SIG-M5 treated with dmso at 0.1 percent for 504 hours (cell line): ENCODE results near the gene SLC12A8.
A peak's percentile ranks its signal among the peaks of the same experiment; 100 is the strongest.

Experiments
- DNase-seq: peaks from one replicate; lab custom pipeline; 2025; ENCODE audit not compliant: unreplicated experiment; lab: John Stamatoyannopoulos, UW

The SLC12A8 gene

DNA sequence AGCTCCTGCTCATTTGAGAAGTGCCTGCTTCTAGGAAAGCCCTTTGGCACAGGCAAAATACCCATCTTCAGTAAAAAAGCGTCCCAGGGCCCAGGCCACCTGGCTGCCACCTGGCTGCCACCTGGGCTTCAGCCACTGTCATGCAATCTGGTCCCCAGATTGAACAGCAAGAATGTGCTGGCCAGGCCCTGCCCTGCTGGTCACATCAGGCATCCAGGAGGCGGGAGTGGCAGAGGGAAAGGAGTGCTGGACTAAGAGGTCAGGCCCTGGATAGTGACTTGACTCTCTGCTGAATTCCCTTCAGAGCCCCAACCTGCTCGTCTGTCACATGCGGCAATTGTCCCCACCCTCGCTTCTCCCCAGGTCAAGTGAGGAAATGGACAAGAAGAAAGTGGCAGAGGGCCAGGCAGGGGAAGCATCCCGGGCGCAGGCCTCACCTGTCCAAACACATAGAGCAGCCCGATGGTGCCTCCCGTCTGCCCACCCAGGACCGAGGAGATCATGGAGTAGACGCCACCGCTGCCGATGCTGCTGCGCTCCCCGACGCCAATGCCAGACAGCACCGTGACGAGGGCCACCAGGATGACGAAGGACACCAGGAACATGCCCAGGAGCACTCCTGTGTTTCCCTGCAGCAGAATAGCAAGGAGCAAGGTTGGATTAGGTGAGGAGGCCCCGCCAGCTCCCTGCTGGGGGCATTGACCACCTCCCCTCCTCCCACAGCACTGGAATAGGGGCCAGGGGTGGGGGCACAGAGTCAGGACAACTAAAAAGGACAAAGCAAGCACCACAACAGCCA, 25.5 kb downstream of the SLC12A8 start:
- DNase-seq, result no peak

DNA sequence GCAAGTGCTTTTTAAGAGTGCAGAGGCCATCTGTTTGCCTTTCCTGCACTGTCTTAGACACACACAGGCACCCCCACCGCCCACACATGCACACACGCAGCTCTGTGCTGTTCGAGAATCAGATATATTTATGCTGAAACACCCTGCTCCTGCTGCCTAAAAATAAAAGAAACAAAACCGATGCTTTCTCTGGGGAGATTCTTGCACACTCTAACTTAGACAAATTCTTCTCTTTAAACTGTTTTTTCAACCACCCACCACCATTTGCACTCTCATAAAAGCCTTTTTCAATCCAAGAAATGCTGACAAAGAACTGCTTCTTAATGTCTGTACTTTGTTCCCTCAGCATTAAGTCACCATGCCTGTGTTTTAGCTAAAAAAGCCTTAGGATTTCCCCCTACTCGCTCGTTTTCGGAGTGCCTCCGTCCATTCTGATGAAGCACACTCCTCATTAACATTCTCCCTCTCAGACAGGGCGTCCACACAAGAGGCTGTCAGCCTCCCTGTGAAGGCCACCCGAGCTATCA, 26.2 kb downstream of the SLC12A8 start:
- DNase-seq, result no peak

DNA sequence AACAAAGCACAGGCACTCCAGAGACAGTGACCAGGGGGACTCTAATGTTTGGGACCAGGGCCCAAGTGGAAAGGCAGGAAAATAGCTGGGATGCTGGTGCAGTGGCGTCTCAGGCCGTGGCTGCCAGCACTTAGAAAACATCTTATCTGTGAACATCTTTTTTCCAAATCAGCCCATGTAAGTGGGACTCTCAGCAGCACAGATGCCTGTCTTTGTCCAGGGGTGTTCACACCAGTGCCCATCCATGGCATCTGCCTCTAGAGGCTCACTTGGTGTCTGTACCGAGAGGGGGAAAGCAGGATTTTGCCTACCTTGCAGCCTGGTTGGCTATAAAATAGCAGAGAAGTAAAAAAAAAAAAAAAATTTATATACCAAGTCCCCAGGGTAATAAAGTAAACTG, 26.7 kb downstream of the SLC12A8 start:
- no peak for DNase-seq

DNA sequence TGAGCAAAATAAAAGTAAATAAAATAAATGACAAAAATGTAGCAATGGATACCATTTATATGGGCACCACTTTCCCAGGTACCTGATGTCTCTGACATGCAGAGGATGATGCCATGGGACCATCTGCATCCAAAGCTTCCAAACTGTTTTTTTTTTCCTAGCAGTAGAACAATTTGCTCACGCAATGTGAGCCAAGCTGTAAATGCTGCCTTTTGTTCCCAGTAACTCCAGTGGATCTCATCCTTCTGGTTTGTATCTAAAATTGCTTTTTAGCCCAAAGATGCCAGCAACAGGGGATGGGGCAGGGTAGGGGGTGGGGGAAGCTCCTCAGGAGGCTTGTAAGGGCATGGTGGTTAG, 32.7 kb downstream of the SLC12A8 start:
- DNase-seq, result no peak

DNA sequence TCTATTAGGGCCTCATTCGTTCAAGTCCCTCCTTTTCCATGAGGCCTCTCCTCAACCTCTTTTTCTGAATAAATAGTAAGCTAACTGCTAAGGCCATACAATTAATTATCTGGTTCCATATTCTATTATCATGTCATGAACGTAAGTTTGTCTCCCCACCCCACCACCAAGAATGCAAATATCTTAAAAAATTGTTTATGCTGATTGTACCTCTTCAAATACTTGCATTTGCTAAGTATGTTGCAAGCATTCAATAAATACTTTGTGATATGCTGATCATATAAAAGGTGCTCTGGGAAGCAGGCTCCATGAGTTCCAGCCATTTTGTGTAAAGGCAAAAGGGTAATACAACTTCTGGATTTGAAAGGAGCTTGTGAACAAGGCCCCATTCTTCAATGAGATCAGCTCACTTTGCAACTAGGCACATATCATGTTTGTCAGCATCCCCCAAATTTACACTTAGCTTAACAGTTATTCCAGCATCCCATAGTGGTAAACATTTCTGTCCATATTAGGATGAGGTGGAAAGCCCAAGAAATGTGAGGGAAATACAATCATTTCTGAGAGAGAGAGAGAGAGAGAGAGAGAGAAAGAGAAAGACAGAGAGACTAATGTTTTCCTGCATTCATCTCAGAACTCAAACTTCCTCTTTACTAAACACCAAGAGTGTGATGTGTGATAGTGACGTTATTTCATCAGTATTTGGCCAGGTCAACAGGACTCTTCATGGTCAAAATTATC, 33.2 kb downstream of the SLC12A8 start:
- DNase-seq, result no peak

DNA sequence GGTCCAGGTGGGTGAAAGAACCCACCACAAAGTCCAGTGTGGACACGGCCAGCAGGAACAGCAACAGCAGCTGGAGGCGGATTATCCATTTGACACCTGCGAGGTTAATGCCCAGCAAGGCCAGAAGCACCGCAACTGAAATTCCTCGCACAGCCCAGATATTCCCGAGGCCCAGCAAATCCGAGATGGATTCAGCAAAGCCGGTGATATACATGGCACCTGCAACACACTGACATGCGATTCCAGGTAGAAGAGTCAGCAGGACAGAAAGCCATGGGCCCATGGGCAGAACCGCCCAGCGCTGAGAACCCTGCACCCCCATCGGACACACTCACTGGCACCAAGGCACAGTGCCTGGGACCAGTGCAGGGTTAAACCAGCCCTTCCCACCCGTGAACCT, 34.8 kb downstream of the SLC12A8 start:
- DNase-seq, result no peak

DNA sequence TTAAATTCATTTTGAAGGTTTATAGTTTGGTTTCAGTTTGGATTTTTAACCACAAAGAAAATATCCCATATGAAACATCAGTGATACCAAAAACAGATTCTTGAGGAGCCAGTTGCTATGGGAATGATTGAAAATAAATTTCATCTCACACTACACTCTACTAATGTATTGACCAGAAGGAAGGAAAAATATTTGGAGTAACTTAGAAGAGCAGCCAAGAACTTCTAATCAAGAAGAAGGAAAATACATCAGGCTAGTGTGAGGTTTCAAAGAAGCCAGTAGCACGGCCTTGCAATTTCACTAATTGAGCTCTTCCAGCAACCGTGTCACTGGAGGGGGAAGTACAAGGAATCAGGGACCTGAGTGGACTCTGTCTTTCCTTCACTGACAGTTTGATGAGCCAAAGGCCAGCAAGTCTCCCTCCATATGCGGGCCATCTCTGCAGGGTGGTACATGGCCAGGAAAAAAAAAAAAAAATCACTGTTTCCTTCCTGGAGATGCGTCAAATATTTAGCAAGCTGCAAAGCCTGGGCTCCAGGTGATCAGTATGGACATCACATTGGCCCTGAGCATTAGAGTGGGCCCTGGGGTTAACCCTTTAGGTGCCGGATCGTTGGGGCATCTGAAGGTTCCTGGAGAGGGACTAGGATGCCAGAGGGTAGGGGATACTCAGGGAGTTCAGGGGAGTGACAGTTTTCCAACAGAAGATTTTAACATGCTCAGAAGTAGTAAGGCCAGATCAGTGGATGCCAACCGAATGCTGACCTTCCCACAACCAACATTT, 37.1 kb downstream of the SLC12A8 start:
- DNase-seq, result no peak

DNA sequence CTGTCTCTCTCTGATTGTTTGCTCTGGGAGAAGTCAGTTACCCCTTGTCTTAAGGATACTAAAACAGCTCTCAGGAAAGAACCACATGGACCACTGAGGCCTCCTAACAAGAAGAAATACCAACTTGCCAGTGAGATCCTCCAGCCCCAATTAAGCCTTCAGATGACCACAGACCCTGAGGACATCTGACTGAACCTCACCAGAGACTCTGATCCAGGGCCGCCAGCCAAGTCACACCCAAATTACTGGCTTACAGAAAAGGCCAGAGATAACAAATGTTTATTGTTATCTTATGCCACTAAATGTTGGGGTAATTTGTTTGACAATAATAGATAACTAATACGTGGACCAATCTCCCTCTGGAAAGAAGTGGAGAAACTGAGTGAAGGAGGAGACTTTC, 40.2 kb downstream of the SLC12A8 start:
- DNase-seq, result no peak

DNA sequence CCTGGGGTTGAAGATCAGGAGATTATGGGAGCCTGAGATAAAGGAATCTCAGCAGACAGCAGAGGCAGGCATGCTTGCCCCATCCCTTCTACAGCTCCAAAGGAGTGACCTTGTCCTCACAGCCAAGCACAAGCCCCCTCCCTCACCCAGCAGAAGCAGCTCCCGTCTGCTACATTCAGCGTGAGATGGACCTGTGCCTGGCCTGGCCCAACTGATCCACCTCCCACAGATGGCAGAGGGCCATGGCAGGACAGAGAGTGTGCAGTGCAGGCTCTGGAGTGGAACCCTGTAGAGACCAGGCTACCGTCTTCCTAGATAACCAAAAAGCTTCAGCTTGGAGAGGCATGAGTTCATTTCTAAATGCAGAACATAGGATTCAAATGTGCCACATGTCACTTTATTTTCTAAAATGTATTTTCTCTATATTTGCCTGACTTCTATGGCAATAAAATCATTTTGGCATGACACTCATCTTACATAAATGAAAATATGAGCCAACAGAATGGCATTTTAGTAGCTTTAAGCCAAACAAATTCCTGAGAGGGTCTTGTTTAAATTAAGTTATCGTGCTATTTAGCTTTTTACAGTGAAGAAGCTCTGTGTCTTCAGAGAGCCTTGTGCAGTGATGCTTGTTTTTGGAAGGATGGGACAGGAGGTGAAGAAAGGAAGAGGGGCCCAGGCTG, 43.7 kb downstream of the SLC12A8 start:
- no peak for DNase-seq

DNA sequence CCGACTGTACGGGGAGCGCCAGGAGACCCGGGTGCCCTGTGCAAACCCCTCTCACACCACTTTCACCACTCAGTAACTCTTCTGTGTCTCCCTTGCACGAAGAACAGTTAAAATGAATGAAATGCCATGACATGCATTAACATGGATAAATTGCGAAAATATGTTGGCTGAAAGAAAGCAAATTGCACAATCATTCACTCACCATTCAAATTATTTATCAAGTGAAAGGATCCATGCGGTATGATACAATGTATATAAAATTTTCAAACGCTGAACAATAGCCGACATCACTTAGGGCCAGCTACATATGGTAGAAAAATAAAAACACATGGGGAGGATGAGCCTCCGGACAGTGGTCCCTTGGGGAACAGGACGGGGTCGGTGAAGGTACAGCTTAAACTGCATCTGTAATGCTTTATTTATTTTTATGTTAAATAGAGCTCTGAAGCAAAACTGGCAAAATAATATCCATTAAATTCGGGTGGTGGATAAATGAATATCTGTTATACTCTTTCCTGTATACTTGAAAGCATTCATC, 45.9 kb downstream of the SLC12A8 start:
- DNase-seq, result no peak

DNA sequence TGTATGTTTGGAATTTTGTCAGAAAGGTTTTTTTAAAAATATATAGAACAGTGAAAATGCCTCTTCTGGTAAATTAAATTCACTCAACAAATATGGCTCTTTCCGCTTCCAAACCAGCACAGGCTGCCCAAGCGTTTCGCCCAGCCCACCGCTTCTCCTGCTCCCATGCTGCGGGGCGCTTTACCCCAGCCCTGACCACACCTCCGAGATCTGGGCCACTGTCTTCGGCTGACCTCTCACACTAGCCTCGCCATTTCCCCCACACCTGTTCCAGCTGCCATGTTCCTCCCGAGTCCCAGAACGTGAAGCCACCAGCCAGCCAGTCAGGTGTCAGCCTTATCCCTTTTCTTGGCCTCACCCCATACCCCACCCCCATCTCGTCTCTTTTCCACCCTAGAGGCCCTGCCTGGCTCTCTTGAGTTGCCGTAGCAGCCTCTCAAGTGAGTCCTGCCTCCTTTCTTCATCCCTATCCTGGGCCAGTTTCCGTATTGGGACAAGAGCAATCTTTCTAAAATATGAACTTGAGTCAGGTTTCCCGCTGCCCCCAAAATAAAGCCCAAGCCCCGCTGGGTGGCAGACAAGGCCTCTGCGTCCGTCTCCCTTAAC, 46.5 kb downstream of the SLC12A8 start:
- no peak for DNase-seq

DNA sequence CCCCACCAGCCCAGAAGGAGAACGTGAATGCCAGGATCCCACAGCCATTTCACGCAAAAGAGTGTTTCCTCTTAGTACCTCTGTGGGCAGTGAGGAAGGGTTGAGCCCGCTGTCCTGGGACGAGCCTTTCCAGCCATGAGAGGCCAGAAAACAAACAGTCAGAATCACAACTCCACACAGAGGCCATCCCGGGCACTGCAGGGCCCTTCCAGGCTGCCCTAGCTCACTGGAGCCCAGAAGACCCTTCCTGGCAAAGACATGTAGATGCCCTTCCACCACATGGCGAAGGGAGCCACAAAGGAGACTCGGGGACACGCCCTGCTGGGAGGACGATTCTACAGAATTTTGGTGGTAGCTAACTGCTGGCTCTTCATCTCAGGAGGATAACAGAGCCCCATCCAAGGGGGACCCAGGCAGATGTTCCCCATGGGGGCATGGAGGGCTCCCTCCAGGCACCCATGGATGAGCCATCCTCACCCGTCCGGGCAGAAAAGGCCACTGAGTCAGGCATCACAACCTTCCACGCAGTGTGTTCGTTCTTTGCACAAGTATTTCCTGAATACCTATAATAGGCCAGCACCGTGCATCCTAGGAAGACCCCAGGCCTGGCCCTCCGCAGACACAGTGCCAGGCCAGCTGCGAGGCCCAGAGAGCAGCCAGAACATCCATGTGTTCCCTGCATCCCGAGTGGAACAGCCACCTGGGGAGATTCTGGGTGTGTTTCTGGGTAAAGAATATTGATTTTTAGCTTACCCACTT, 47.2 kb downstream of the SLC12A8 start:
- no peak for DNase-seq

DNA sequence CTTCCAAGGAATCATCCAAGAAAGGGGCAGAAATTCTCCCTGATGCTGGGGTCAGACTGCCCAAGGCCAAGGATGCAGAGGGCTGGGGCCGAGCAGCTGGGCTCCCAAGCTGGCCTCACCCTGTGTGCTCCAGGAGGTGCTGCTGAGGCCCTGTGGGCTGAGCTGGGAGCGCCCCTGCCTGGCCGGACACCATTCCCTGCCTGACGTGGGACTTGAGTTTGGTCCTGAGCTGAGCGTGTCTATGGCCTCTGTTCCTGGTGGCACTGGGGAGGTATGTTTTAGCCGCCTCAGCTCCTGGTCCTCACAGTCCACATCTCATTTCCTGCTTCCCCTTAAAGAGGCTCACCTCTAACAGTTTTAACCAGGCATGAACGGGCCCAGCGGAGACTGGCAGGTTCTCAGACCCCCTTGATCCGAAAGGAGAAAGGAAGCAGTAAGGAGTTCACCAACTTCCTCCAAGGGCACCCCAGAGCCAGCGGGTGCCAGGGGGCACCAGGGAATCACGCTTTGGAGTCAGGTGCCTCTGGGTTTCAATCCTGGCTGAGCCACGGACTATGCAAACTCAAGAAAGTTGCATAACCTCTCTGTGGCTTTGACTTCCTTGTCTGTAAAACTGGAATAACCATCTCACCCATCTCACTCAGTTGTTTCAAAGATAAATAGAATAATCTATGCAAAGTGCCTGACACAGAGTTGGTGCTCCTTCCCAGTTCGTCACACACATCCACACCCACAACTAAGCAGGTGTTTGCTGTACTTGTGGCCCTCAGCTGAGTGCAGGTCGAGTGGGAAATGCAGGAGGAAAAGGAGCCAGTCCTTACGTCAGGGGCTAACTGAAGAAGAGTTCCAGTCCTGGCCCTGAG, 48.6 kb downstream of the SLC12A8 start:
- peak; percentile 80 for DNase-seq

DNA sequence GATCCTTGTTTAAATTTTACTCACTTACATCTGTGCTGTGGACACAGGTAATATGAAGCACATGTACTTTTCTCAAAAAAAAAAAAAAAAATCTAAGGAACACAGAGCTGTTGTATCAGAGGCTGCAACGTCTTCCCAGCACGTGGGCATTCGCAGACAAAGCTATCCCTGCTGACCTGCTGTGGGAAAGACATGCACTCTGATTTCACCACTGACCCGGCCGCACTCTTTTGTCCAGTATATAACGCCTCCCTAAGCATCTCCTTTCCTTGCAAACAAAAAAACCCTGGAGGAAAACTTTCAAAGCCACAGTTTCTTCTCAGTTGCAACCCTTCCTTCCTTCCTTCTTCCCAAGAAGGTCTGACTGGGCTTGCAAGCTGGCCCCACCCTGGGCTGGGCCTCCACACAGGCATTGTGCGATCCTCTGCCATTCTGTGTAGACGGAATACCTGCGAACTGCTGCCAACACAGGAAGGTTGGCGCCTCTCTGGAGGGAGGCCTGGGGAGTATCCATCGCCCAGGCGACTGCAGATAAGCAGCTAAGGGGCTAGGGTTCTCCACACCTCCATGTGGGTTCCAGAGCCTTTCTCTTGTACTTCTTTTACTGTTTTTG, 50.8 kb downstream of the SLC12A8 start:
- no peak for DNase-seq

DNA sequence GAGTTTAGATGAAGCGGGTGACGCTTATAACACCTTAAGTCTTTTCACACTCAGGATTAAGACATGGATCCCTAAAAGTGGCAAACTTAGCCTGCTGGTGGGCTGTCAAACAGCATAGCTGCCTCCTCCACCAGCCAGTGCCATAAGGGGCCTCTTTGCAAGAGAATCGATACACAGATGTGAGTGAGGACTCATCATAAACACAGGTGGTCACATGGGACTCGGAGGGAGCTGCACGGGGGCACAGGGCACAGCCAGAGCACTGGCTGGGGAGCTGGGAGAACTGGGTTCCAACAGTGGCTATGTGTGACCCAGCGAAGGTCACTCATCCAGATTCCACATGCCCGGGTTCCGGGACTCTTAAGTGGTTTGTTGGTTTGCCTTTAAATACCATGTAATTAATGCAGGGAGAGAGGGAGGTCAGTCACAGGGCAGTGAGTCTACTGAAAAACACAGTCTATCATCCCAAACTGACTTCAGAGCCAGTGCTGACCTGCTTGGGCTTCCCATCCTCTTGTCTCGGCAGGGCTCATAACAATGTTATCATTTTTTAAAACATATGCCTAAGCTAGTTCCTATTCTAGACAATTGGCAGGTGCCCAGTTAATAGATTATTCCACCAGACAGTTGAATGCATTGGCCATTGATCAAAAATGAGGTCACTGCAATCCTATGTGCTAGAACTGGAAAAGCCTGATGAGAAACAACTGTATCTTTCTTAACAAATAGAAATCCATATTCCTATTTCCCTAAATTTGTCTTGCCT, 51.8 kb downstream of the SLC12A8 start:
- no peak for DNase-seq

DNA sequence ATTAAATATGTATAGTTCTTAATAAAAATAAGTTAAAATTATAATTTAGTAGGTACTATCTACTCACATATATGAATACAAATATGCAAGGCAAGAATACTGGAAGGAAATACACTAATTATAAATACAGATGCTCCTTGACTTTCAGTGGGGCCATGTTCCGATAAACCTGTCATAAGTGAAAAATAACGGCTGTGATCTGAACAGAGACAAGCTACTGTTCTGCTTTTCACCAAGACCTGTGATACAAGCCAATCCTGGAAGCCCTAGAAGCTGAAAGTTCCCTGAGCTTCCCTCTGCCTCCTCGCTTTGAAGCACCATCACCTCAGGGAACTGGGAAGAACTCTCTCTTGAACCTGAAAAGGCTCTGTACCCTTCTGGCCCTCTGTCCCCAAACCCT, 55.4 kb downstream of the SLC12A8 start:
- no peak for DNase-seq

DNA sequence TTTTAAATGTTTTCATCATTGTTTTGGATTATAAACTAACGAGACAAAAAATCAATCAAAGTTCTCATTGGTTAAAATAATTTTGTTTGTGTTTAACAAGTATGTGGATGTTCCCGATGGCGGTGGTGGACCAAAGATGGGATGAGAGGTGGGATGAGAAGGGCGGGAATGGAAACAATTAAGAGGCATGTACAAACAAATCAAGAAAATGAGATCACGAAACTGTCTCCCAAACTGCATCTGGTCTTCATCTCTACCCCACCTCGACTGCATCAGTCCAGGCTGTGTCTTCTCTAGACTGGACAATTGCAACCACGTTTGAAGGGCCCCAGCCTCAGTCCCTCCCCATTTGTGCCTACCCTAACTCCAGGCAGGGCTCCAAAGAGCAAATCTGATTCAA, 56.1 kb downstream of the SLC12A8 start:
- no peak for DNase-seq
